Limb (tissue), 2 donors: ENCODE results near the gene PRRC2B.
"Not testable (repeated sequence)": the region's sequence is repeated elsewhere in the genome, so short reads cannot be mapped to it uniquely, and the experiment has no call there.

ENCODE experiments used
- DNase-seq, 2 donors: peaks; one replicate each; pipeline ENCODE4 v3.0.0-alpha.2; 2016; ENCODE audit errors: extremely low spot score in 2 of 2

PRRC2B gene

GRCh38 chr9:131393622-131394463 is at the start of gene PRRC2B:
PRRC2B (plus strand) TSS chr9:131394086; CDS start chr9:131430145, 36,059 bp downstream.
- DNase-seq, result peak; percentile 89 to 96

- not testable (repeated sequence) for DNase-seq
Measured at GRCh38 chr9:131344931-131345535, 48.9 kb upstream of the PRRC2B start.

GRCh38 chr9:131346559-131346958 is 47.3 kb upstream of the PRRC2B start:
- no peak for DNase-seq

GRCh38 chr9:131347376-131348020 is 46.4 kb upstream of the PRRC2B start:
- no peak for DNase-seq

GRCh38 chr9:131348631-131349521 is 45.0 kb upstream of the PRRC2B start:
- no peak for DNase-seq

GRCh38 chr9:131349522-131349880 is 44.4 kb upstream of the PRRC2B start:
- DNase-seq, result no peak

GRCh38 chr9:131349881-131350563 is 43.9 kb upstream of the PRRC2B start:
- DNase-seq, result peak; percentile 81 to 89

- DNase-seq, result not testable (repeated sequence)
Measured at GRCh38 chr9:131356479-131356878, 37.4 kb upstream of the PRRC2B start.

- no peak for DNase-seq
Measured at GRCh38 chr9:131358556-131358955, 35.3 kb upstream of the PRRC2B start.

GRCh38 chr9:131361202-131361833 is 32.6 kb upstream of the PRRC2B start:
- DNase-seq, result no peak

- no peak for DNase-seq
Measured at GRCh38 chr9:131365546-131365945, 28.3 kb upstream of the PRRC2B start.

GRCh38 chr9:131366761-131367401 is 27.0 kb upstream of the PRRC2B start:
- DNase-seq, result peak; percentile 59 to 60

- no peak for DNase-seq
Measured at GRCh38 chr9:131367450-131367849, 26.4 kb upstream of the PRRC2B start.

GRCh38 chr9:131370638-131371037 is 23.2 kb upstream of the PRRC2B start:
- no peak for DNase-seq

- not testable (repeated sequence) for DNase-seq
Measured at GRCh38 chr9:131372599-131372973, 21.3 kb upstream of the PRRC2B start.

- not testable (repeated sequence) for DNase-seq
Measured at GRCh38 chr9:131374638-131375037, 19.2 kb upstream of the PRRC2B start.

GRCh38 chr9:131379056-131379455 is 14.8 kb upstream of the PRRC2B start:
- DNase-seq, result no peak

GRCh38 chr9:131382850-131383729 is 10.8 kb upstream of the PRRC2B start:
- DNase-seq, result peak; percentile 66 to 91

GRCh38 chr9:131385296-131385695 is 8.6 kb upstream of the PRRC2B start:
- no peak for DNase-seq
